OCI-LY1 (cell line): Measurements from ENCODE around the gene FBXW4.

ENCODE experiments used
- CTCF ChIP-seq: fragments of 200-600 bp; sonication (generic), shearing (Covaris generic); IDR thresholded peaks from 2 replicates; pipeline ENCODE4 v1.5.1; 2017; ENCODE audit warnings: mild to moderate bottlenecking, antibody characterized with exemption, low read length, moderate library complexity, mixed read lengths
- EZH2 ChIP-seq: fragments of 200-600 bp; sonication (generic), shearing (Covaris generic); IDR thresholded peaks from 2 replicates; pipeline ENCODE4 v1.8.0; 2017; ENCODE audit warnings: borderline replicate concordance, mixed run types, mild to moderate bottlenecking, antibody characterized with exemption, low read length, moderate library complexity, mixed read lengths

- no peak for TF ChIP-seq CTCF
- TF ChIP-seq EZH2 = no peak
These were observed 70.4 kb downstream of the FBXW4 start for GRCh38 chr10:101624526-101625102.
